Astrocyte (in vitro differentiated cells and primary cell): ENCODE results near the gene ALOX12.
"Not testable (repeated sequence)": the region's sequence is repeated elsewhere in the genome, so short reads cannot be mapped to it uniquely, and the experiment has no call there.

ENCODE experiments used
- CTCF ChIP-seq: IDR thresholded peaks from 2 replicates; pipeline ENCODE4 v1.5.1; 2011; ENCODE audit warnings: low read depth, mild to moderate bottlenecking, inconsistent platforms, low read length, moderate library complexity; ENCODE audit not compliant: insufficient read depth
- EZH2 ChIP-seq: IDR thresholded peaks from 2 replicates; pipeline ENCODE4 v1.6.1; 2012; ENCODE audit warnings: mild to moderate bottlenecking, low read length, inconsistent platforms; ENCODE audit not compliant: insufficient read depth

- TF ChIP-seq CTCF, EZH2: not testable (repeated sequence)
These were observed 44.9 kb upstream of the ALOX12 start for GRCh38 chr17:6950938-6951337.
